Stimulated activated CD4-positive, alpha-beta T cell treated with anti-CD3 and anti-CD28 coated beads, Interleukin-2, amount 100 ng/mL, for 4 hours (primary cell): ENCODE measurements around the gene TSPAN9.
A peak's percentile ranks its signal among the peaks of the same experiment; 100 is the strongest.

ENCODE experiments used
- DNase-seq: peaks from one replicate; pipeline ENCODE4 v3.0.0-alpha.2; 2020; ENCODE audit warnings: low read depth

TSPAN9 gene

DNA sequence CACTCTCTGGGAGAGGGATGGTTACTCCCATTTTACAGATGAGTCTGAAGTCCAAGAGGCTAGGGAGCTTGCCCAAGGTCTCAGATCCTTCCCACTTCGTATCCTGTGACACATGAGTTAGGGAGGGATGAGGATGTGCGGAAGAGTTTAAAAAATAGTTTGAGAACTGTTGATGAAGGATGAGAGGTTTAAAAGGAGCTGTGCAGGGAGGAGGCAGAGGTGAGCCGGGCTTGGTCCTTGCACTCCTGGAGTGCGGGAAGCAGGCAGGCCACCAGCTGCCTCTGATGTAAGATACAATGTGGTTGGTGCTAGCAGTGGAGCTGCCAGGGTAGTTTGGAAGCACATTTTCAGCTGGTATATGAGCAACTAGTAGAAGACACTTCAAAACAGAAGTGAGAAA lies 46.5 kb downstream of the TSPAN9 start:
- DNase-seq: no peak

DNA sequence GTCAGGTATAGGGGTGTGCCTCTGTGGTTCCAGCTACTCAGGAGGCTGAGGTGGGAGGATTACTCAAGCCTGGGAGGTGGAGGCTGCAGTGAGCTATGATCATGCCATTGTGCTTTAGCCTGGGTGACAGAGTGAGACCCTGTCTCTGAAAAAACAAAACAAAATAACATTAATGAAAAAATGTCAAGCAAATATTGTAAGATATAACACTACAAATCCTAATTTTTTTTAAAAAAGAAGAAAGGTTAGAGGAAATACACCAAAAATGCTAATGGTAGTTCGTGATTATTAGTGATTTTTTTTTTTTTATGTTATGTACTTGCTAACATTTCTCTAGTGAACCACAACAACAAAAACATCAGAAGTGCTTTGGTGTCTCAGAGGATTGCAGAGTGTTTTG lies 47.7 kb downstream of the TSPAN9 start:
- DNase-seq: no peak

DNA sequence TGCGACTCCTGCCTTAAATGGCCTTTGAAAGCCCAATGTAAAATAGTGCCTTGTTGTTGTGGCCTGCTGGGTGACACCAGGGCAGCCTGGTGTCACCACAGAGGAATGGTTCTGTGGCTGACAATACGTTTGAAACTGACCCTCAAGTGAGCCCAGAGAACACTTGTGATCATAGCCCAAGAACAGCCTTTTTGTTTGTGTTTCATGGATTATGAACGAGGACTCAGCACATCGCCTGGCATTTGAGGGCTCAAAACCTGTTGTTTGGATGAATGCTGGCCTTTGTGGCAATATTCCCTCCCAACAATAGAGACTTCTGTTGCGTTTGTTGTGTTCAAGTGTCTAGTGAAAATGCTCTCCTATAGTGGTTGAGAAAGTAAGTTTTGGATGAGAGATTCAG lies 48.5 kb downstream of the TSPAN9 start:
- no peak for DNase-seq

DNA sequence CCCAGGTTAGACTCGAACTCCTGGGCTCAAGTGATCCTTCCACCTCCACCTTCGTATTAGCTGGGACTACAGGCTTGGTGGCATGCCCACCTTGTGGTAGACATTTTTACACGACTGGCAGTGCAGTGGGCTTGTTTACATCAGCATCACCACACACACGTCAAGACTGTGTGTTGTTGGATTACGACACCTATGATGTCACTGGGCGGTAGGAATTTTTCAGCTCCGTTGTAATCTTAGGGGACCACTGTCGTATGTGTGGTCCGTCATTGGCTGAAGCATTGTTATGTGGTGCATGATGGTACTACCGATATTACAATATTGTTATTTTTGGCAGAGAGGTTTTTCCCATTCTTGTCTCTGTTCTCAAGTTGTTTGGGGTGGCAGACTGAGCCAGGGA lies 50.7 kb downstream of the TSPAN9 start:
- no peak for DNase-seq

DNA sequence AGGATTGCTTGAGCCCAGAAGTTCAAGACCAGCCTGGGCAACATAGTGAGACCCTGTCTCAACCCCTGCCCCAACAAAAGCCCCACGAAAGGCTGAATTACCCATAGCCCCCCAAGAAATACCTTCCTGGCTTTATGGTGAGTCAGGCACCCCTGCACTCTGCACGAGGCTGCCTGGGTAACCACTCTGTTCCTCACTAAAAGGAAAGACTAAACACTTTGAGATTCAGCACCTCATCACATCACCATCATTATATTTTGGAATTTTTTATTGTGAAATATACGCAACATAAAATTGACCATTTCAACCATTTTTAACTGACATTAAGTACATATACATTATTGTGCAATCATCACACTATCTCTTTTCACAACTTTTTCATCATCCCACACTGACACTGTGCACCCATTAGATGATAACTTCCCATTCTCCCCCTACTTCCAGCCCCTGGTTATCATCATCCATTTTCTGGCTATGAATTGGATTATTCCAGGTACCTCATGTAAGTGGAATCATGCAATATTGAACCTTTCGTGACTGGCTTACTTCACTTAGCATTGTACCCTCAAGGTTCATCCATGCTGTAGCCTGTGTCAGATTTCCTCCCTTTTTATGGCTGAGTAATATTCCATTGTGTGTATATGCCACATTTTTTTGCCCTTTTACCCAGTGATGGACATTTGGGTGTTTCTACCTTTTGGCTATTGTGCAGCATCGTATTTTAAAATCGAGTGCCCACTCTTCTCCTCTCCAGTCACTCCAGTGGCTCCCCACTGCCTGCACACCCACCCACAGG lies 51.5 kb downstream of the TSPAN9 start:
- DNase-seq: no peak

DNA sequence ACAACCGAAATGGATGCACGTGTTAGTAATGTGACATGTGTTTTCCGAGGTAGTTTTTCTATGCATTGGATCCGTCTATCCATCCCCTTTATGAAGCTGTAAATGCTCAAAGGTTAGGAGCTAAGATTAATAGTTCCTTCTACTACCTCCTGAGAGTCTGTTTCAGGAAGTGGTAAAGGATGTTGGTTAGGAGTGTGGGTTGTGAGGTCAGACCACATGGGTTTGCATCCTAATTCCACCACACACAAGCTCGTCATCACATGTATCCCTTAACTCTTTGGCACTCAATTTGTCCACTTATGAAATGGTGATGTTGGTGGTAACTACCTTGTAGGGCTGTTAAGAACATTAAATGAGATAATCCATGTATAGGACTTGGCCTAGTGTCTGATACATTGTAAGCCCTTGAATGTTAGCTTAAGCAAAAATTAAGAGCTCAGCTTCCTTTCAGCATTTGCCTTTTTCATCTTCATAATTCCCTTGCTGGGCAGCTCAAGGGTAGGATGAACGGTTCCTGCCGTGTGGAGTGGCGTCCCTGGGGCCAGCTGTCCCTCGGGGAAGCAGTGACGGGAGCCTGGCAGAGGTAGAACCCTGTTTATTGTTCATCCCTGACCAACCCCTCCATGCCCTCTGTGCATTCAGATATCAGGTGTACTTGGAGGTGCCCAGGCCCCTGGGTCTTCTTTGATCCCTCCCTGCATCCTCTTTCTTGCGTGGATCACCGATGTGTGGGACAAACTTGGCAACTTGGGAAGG lies 52.3 kb downstream of the TSPAN9 start:
- DNase-seq: no peak

DNA sequence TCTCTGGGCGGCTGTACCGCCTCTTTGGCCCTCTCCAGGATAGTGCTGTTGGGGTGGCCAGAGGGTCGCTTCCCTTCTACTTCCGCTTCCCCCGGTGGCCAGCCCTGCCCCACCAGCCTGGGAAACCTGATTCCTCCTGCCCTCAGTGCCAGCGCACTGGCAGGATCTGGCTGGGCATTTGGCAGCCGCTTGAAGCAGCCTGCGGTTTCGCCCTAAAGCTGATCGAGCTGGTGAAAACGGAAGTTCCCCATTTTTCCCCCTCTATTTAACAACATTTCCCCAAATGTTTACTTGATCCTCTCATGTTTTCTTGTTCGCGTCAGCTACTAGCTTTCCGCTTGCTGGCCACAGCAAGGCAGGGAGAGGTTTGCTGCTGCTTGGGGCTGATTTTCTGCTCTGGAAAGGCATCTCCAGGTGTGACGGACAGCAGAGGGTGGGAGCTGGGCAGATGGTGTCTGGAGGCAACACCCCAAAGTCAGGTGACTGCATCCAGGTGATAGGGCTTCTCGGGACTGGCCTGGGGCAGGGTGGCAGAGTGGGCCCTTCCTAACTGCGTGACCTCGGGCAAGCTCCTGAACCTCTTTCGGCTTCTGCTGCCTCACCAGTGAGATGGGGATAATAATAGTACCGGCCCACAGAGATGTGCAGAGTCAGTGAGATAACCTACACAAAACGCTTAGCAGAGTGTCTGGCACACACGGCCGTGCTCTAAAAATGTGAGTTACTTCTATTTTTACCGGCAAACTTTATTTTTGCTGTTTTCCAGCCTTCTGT lies 53.1 kb downstream of the TSPAN9 start:
- no peak for DNase-seq

DNA sequence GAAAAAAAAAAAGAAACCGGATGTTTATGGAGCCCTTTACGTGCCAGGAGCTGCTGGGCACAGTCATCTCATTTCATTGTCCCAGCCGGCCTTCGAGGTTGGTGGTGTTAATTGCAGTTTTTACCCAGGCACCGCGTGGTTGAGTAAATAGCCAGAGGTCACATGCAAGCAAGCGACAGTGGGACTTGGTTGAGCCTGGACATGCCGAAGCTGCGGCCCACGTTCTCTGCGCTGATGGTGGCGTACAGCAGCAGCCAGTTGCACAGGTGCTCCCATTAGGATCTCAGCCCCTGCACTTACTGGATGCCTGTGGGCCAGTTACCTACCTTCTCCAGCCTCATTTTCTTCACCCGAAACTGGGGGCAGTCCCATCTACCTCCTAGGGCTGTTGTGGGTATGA lies 54.0 kb downstream of the TSPAN9 start:
- DNase-seq: no peak

DNA sequence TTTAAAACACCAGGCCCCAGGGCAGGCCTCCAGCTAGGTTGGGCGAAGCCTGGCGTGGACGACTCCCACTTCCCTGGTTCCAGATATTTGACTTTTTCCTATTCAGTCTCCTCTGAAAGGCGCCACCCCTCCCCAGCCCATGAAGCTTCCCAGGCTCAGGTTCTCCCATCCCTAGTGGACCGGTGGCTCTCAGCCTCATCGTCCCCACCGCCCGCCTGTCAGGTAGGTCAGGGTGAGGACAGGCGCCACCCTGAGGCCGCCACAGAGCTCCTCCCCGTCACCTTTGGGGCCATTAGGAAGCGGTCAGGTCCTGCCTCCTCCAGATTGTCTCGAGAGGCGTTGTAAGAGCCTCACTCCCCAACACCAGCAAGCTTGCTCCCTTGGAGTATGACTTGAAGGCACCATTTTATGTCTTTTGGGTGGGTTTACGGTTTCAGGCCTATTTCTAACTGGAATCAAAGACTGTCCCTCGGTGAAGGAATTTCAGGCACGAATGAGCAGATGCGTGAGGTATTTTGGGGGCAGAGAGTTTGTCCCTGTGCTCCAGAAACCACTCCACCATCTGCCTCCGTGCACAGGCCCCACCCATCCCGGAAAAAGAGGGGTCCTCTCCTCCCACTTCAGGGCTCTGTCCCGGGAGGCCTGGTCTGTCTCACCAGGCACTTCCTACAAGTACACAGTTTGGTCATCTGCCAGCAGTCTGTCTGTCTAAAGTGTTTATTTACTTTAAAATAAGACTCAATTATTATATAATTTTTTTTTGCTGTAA lies 55.6 kb downstream of the TSPAN9 start:
- DNase-seq: no peak

DNA sequence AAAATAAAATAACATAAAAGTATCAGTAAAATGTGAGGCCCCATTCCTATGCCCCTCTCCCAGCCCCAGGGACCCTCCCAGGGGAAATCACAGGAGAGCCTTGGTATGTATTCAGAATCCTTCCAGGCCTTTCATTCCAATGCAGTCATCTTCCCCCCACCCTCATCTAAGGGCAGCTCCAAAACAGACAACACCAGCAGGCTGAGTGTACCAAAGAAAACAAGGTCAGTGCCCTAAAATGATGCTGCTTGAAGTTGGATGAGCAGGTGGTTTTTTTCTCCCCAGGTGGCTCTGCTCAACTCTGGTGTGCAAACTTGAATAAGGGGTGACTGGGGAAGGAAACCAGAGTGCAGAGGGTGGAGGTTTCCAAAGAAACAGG lies 56.2 kb downstream of the TSPAN9 start:
- no peak for DNase-seq

DNA sequence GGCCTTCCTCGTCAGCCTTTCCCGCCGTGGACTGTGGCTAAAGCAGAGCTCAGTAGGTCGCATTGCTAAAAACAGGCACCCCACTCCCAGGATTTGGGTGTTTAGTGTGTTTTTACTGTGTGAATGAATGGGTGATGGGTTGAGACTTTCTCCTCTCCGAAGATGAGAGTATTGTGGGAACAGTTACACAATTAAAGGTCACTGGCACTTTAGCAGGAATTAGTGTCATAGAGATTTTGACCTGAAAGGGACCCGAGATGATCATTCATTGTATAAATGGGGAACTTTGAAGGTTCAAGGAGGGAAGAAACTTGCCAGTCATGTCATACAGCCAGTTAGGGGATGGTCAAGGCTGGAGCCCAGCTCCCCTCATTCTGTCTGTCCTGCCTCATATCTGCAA lies 56.9 kb downstream of the TSPAN9 start:
- no peak for DNase-seq

DNA sequence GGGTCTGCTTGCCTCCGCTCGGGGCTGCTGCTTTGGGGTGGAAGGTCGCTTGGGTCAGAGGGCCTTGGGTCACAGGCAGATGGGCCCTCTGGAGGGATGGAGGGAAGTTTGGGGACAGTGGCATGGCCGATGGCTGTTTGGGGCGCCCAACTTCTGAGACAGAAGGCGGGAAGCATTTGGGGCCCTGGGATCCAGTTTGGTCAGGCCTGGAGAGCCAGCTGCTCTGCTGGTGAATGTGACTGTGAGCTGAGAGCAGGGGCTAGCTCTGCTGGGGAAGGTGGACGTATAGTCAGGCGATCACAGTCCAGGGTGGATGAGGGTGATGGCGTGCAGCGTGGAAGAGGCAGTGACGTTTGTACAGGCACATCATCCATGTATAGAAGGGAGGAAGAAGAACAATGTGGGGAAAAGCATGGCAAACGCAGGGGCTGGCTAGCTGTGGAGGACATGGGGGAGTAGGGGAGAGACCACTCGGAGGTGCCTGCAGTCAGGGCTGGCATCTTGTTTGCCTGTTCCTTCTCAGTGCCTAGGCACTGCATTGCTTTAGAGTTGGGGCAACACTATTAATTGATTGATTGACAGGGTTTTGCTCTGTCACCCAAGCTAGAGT lies 57.5 kb downstream of the TSPAN9 start:
- no peak for DNase-seq

DNA sequence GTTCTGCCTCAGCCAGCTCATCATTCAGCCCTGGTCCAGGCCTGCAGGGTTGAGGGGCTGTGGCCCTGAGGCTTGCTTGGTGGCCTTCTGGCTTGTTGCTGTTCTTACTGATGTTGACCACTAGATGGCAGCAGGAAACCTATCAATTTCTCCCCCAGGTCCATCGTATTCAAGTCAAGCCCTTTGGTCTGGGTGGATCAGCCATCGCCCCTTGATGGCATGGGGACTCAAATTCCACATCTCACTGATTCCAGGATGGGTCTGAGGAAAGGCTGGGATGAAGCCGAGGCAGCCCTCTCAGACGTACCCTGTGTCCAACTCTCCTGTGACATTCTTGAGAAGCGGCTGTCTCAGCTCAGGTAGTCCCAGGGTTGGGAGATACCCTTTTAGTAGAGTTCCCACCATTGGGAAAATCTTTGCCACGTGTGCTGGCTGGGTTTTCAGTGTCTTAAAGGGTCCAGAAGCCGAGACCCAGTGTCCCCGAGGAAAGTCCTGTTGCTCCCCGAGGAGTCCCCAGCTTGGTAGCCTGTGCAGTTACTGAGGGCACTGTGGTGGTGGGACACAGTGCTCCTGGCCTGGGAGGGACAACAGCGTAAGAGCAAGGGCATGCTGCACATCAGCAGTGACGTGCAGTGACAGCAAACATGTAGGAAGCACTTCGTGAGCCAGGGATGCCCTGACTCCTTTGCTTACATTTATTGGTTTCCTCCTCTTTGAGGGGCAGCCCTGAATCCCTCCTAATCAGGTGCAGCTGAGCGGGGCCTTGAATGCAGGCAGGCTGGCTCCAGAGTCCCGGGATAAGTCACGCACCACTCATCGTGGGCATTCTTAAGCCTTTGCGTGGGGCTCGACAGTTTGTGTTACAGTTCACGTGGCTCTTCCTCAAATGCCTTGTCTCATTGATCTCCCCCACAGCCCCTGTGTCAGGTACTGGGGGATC lies 58.6 kb downstream of the TSPAN9 start:
- DNase-seq: peak; percentile 15

DNA sequence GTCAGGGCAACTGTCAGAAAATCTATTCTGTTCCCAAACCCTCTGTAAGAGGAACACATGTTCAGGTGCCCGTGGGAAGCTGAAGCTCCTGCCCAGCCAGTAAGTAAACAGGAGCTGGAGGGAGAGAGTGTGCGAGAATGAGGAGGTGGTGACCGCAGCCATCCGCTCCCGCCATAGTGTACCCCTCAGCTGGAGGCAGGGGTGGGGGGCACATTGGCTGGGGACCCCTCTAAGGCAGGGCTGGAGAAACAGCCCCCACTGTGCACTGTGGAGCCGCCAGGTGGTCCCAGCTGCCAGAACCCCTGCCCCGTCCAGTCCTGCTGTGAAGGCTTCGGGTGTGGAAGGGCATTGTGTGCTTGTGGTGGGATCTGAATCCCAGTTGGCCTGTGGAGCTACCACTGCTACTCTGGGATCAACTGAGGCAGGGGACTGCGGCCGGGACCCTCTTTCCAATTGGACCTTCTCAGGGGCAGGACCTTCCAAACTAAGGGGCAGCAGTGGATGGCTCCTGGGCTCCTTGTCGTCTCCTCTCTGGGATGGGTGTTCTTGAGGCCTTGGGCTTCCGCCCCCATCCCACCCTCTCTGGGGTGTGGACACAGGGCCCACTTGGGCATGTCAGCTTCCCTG lies 59.6 kb downstream of the TSPAN9 start:
- no peak for DNase-seq

DNA sequence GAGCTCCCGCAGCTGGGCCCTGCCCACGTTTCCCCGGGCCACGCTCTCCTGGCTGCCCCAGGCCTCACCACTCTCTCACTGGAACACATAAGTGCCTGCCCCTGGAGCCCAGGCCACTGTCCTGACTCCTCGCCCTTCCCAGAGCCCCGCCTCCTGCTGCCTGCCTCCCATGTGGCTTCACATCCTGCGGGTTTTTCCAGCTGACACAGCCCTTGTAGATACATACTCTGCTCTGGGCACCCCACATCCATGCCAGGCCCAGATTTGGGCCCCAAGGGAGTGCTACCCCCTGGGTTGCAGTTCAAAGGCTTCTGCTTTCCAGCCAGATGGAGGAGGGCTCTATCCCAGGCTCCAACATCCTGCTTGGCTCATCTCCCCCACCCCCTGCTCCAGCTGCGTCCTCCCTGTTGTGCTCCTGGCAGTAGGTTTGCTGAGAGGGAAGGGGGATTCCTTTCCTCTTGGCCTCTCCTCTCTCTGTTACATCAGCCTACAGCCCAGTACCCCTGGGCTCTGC lies 60.1 kb downstream of the TSPAN9 start:
- DNase-seq: no peak

DNA sequence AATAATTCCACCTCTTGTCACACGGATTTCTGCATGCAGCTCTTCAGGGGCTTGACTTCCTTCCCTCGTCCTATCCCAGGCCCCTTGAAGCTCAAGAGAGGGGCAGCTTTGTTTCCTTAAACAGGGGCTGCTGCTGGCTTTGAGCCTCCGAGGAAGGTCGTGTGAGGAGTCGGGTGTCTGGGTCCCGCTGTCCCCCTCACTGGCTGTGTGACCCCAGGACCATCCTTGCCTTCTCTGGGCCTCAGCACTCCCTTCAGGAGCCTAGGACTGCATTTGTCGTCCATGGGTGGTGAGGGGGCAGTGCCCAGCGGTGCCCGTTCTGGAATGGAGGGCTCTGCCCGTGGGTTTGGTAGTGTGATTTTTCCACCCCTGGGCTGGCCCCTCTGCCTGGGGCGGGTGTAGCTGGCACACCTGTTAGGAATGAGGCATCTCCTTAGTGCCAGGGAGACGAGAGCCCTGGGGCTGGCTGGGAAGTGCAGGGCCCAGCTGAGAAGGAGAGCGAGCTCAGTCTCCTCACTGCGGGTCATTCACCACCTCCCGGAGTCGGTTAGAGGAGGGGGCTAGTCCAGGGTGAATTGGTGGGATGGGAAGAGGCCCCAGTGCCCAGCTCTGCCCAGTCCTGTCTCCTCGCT lies 60.8 kb downstream of the TSPAN9 start:
- DNase-seq: no peak

DNA sequence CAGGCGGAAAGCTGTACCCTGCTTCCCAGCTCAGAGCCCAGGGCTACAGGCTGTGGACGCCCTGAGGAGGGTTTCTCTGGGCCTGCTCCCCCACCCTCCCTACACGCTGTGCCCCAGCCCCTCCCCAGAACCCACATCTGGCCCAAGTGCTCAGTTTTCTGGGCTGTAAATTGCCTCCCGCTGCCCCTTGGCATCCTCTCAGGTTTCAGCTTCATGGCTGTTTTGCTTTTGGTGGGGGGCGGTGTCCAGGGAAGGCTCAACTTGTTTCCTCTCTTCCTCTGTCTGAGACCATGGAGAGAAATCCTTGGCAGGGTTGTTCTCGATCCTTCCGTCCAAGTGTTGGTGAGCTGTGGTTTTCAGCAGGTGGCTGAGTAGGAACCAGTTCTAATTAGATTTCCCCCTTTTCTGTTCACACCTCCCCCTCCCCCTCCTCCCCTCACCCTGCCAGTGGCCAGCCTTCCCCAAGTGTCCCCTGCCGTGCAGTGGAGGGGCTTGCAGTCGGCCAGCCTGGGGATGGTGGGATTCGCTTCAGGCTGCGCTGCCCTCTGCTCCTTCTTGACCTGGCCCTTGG lies 61.8 kb downstream of the TSPAN9 start:
- no peak for DNase-seq

DNA sequence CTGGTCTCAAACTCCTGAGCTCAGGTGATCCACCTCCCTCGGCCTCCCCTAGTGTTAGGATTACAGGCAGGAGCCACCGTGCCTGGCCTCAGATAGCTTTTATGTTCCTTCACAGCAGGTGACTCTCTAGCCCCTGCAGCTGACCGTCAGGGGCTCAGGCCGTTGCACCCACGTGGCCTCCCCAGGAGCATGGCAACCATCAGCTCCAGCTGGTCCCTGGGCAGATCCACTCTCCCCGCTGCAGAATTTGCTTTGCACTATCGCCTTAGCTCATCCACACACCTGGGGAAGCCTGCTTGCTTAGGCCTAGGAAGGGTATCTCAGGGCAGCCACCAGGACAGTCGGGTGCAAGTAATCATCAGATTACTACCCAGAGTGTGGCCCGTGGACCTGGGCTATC lies 62.6 kb downstream of the TSPAN9 start:
- no peak for DNase-seq

DNA sequence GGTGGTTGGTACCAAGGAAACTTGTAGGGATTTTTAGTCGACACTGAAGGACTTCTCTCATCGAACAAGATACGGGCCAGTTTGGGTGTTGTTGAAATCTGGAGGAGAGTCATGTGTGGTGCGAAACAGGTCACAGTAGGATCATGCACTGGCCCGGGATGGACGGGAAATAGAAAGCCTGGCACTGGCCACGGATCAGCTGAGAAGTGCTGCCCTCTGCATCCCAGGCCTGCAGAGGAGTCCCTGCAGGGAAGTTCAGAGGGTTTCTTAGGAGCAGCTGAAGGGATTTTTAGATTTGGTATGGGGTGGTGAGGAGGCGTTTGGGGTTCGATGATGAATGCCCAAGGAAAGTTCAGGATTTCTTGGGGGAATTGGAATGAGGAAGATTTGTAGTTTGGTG lies 63.1 kb downstream of the TSPAN9 start:
- DNase-seq: no peak
